ENCODE measurements around the gene SLC7A1. TPM values are rescaled to one million over a fixed set of nuclear protein-coding genes. Genes with fewer than 3 reads are reported as not detected.

SLC7A1 gene
- total RNA-seq, 1 donor: 28.1 TPM

DNA sequence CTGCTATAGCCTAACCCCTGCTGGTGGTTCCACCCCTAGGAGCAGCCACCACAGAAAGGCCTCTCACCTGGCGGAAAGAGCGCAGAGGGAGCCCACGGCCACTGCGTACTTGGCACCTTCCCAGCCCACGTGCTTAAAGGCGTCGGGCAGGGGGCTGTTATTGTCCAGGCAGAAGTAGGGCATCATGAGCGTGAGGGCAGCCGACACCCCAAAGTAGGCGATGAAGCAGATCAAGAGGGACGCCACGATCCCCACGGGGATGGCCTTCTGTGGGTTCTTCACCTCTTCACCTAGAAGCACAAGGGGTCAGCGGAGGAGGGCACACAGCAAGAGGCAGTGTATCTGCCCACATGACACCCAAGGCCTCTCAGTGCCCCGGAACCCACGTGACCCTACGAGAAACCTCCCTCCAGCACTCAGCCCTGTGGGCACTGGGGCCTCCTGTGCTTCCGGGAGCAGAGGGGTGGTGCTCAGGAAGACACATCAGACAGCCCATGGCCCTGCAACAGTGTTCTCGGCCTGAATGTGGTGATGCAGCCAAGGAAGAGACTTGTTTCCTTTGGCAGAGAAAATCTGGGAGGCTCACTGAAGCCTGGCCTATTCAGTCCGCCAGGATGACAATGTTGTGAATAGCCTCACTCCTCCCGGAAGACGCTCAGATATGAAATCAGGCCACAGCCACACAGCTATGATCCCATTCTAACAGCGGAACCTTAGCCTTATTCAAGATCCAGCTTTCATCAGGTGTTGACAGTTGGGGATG, 72.1 kb downstream of the SLC7A1 start:
- TF ChIP-seq, protein P1, sequence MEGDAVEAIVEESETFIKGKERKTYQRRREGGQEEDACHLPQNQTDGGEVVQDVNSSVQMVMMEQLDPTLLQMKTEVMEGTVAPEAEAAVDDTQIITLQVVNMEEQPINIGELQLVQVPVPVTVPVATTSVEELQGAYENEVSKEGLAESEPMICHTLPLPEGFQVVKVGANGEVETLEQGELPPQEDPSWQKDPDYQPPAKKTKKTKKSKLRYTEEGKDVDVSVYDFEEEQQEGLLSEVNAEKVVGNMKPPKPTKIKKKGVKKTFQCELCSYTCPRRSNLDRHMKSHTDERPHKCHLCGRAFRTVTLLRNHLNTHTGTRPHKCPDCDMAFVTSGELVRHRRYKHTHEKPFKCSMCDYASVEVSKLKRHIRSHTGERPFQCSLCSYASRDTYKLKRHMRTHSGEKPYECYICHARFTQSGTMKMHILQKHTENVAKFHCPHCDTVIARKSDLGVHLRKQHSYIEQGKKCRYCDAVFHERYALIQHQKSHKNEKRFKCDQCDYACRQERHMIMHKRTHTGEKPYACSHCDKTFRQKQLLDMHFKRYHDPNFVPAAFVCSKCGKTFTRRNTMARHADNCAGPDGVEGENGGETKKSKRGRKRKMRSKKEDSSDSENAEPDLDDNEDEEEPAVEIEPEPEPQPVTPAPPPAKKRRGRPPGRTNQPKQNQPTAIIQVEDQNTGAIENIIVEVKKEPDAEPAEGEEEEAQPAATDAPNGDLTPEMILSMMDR (IDR thresholded peaks at IDR 0.05; ENCODE audit: insufficient read depth, low read depth, low read length): no peak
- H3K4me3 ChIP-seq (ENCODE audit: low read depth, low read length): no peak overlapping the region
- DNase-seq (ENCODE audit: low read depth): no peak

DNA sequence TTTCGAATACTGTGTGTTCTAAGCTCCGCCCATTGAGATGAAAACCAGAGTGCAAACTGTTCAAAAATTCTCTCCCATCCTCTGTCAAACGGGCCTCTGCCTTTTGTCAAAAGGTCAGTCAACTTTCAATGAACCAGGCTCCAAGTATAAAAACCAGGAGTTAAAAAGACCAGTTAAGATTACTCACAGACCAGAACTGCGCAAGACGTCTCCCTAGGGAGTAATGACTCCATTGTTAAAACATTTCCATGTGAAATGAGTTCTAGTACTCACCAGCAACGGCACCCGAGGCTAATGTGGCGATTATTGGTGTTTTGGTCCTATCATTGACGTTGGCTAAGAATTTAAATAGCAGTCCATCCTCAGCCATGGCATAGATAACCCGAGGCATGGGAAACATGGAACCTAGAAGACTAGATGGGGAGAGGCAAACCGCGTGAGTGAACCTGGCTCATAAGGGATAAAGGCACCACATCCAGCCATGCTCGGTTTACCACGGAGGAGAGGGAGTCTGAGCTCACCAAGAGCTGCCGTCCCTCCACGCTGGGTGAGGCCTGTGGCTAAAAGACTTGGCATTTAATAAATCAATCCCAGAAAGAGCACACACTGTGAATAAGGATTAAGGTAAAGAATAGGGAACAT, 73.3 kb downstream of the SLC7A1 start:
- peak; percentile 97 for DNase-seq (ENCODE audit: low read depth)
- TF ChIP-seq, protein P1 (IDR thresholded peaks at IDR 0.05; ENCODE audit: insufficient read depth, low read depth, low read length): no peak
- H3K4me3 ChIP-seq (ENCODE audit: low read depth, low read length): no peak overlapping the region

DNA sequence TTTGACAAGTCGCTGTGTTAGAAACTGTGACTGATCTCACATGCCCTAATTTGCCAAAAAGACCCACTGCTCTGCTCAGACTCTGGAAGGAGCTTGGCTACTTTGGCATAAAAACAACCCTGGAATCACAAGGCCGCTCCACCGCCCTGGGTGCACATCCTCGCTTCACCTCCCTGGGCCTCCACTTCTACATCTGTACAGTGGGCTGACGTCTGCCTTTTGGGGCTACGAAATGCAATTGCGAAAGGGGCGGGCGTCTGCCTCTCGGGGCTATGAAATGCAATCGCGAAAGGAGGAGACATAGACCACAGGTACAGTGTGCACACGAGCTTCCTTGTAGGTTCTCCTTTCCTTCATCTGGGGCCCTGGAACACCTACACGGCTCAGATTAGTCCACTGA, 74.2 kb downstream of the SLC7A1 start:
- H3K4me3 ChIP-seq (ENCODE audit: low read depth, low read length): no peak overlapping the region
- TF ChIP-seq, protein P1 (IDR thresholded peaks at IDR 0.05; ENCODE audit: insufficient read depth, low read depth, low read length): no peak
- no peak for DNase-seq (ENCODE audit: low read depth)

DNA sequence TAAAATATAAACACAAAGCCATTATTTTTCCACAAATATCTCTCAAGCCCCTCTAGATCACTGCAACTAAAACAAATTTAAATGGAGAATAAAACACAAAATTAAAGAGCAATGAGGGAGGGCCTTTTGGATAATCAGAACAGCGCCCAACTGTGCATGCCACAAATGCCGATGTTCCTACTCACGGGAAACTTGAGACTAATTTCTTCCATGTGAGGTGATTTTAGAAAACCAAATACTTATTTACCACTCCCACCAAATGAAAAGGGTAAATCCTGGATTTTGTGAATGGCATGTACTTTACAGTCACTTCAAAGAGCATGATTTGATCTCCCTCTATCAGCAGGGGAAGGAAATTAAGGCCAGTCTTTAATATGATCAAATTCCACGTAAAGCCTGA, 74.8 kb downstream of the SLC7A1 start:
- H3K4me3 ChIP-seq (ENCODE audit: low read depth, low read length): no peak overlapping the region
- TF ChIP-seq, protein P1 (IDR thresholded peaks at IDR 0.05; ENCODE audit: insufficient read depth, low read depth, low read length): no peak
- peak; percentile 86 for DNase-seq (ENCODE audit: low read depth)

DNA sequence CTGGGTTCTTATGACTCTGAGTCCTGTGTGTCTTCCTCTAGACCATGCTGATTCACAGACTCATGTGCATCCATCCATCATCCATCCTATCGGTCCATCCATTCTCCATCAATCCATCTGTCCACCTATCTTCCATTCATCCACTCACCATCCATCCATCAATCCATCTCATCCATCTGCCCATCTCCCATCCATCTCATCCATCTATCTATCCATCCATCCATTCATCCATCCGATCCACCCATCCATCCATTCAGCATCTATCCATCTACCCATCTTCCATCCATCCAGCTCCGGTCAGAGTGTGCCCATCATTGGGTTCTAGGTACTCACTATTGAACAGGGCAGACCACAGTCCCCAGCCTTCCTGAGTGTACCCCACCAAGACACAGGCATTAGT, 75.6 kb downstream of the SLC7A1 start:
- no peak for DNase-seq (ENCODE audit: low read depth)
- H3K4me3 ChIP-seq (ENCODE audit: low read depth, low read length): no peak overlapping the region
- TF ChIP-seq, protein P1 (IDR thresholded peaks at IDR 0.05; ENCODE audit: insufficient read depth, low read depth, low read length): no peak

DNA sequence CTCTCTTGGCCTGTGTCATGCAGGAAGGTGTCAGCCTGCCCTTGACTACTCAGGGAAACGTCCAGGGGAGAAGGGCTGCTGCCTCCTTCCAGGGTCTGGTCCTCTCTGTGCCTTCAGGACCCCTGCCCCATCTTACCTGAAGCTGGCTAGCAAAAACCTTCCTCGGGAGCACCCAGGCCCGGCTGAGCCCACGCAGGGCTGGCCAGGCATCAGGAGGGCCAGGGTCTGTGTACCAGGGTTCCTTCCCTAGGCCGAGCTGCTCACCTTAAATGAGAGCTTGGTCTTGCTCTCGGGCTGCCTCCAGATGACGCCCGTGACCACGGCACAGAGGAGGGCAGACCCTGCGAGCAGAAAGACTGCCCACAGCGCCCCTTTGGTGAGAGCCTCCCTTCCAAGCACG, 78.6 kb downstream of the SLC7A1 start:
- DNase-seq (ENCODE audit: low read depth): no peak
- H3K4me3 ChIP-seq (ENCODE audit: low read depth, low read length): no peak overlapping the region
- TF ChIP-seq, protein P1 (IDR thresholded peaks at IDR 0.05; ENCODE audit: insufficient read depth, low read depth, low read length): no peak

Data from fibroblast of villous mesenchyme (primary cell).